ENCODE data around the gene OR52N5. TPM values are rescaled to one million over a fixed set of nuclear protein-coding genes. Genes with fewer than 3 reads are reported as not detected.
A peak's percentile ranks its signal among the peaks of the same experiment; 100 is the strongest.

OR52N5 gene
- total RNA-seq (not detected), polyA plus RNA-seq (not detected), total RNA-seq (0 reads per million in 6 experiments)

DNA sequence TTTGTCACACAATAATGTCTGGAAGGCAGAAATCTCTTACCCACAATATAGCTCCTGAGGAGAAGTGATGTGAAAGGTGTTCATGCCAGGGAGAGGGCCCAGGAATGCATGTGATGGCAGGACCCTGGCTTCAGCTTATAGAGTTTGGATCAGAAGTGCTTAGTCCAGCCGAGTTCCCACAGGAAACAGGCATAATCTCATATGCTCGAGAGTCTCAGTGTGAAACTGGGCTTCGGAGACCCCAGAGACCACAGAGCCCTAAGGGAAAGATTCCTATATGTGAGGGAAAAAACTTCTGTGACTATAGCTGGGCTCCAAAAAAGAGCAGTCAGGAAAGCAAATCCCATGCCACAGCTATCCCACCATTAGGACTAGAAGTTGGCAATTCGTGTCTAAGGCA, at the start of gene OR52N5:
Gene OR52N5, minus strand, starts transcription at position 101 of the 400 bp plus-strand sequence. CDS start 4,721 bp downstream, outside the sequence.
- POLR2A ChIA-PET, result no interaction called here
- H3K27me3 Mint-ChIP-seq, result peaks cover under 1 to 12% (median 1%) of the 10 kb centered on the region in 5 donors
- H3K27ac Mint-ChIP-seq, result no peak within 1 kb of the TSS
- H3K9me3 Mint-ChIP-seq, result peaks cover 0 to 13% (median 0%) of the 10 kb centered on the region in 9 donors
- H3K36me3 Mint-ChIP-seq, result peaks cover 0 to under 1% (median 0%) of the 10 kb centered on the region in 3 donors
- H3K4me3 Mint-ChIP-seq, result no peak within 1 kb of the TSS
- ATAC-seq, result no peak
- H3K4me1 Mint-ChIP-seq, result peaks cover 0 to 2% (median 0%) of the 10 kb centered on the region in 4 donors
- DNase-seq, result no peak

DNA sequence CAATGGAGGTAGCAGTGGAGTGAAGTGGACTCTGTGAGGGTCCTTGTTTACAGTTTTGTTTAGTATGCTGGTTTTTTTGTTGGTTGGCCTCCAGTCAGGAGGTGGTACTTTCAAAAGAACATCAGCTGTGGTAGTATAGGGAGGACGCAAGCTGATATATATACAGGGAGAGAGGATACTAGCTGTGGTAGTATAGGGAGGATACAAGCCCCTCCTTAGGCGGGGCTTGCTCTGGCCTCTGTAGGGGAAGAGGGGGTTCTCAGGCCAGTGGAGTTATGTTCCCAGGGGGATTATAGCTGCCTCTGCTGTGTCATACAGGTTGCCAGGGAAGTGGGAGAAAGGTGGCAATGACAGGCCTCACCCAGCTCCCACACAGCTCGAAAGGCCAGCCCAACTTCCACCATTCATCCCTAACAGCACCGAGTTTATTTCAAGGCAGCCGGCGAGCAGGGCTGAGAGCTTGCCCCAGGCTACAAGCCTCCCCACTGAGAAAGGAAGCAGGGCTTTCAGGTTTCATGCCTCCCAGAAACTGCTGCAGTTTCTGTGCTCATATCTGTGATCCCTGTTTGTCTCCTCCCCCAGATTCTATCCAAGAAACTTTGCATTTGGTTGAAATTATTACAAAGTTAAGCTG, 48.2 kb upstream of the OR52N5 start:
- Mint-ChIP-seq H3K27me3 (peaks cover 0 to 9% (median 9%) of the 10 kb centered on the region in 5 donors), H3K9me3 (peaks cover 0 to 7% (median 0%) of the 10 kb centered on the region in 9 donors), H3K27ac (no peak overlapping the region), H3K4me1 (no peaks in the 10 kb centered on the region), H3K36me3 (no peaks in the 10 kb centered on the region), H3K4me3 (no peak overlapping the region)
- ATAC-seq, result no peak
- no peak for DNase-seq
- POLR2A ChIA-PET, result no interaction called here

DNA sequence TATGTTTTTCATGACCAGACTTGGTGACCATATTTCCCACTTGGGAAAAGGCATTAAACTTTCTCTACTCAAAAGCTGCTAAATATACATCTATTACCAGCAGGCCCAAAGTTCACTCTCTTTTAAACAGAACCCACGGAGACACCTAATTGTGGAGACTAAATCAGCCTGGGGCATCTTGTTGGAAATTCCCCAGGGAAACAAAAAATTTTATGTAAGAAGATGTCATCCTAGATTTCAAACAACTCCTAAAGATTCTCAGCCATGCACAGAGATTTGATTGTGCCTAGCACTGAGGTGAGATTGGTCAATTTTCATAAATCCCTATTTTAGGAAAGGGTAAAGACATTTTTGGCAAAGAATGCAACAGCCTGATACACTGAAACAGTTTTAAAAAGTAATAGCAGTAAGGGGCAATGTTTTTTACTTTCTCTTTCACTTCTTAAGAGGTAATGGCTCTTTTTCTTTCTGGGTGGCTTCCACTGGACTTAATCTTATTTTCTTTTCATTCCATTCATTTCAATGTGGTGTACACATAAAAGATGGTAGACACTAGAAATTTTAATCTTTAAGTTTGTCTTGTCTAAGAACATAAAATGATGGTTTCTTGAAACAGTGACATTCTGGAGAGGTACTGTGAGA, 35.2 kb upstream of the OR52N5 start:
- POLR2A ChIA-PET, result no interaction called here
- Mint-ChIP-seq H3K36me3 (no peaks in the 10 kb centered on the region), H3K27me3 (peaks cover 0 to 6% (median 0%) of the 10 kb centered on the region in 5 donors), H3K27ac (peak overlapping the region in 8 of 10 donors; percentile 53 to 86 (median 70)), H3K4me3 (peak overlapping the region; percentile 67 to 88 (median 86)), H3K4me1 (peaks cover 0 to 20% (median 8%) of the 10 kb centered on the region in 4 donors), H3K9me3 (no peaks in the 10 kb centered on the region)
- DNase-seq (no peak), ATAC-seq (no peak)

DNA sequence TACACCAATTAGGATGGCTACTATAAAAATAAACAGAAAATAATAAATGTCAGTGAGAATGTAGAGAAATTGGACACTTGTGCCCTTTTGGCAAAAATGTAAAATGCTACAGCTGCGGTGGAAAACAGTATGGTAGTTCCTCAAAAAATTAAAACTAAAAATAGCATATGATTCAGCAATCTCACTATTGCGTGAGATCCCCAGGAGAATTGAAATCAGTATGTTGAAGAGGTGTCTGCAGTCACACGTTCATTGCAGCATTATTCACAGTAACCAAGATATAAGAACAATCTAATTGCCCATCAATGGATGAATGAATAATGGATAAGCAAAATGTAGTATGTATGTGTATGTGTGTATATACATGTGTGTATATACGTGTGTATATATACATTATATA, 32.4 kb upstream of the OR52N5 start:
- Mint-ChIP-seq H3K36me3 (no peaks in the 10 kb centered on the region), H3K27ac (no peak overlapping the region), H3K4me1 (peaks cover 0 to 20% (median 8%) of the 10 kb centered on the region in 4 donors), H3K9me3 (no peaks in the 10 kb centered on the region), H3K4me3 (no peak overlapping the region), H3K27me3 (peaks cover 0 to 5% (median under 1%) of the 10 kb centered on the region in 5 donors)
- POLR2A ChIA-PET, result no interaction called here
- DNase-seq (no peak), ATAC-seq (no peak)

DNA sequence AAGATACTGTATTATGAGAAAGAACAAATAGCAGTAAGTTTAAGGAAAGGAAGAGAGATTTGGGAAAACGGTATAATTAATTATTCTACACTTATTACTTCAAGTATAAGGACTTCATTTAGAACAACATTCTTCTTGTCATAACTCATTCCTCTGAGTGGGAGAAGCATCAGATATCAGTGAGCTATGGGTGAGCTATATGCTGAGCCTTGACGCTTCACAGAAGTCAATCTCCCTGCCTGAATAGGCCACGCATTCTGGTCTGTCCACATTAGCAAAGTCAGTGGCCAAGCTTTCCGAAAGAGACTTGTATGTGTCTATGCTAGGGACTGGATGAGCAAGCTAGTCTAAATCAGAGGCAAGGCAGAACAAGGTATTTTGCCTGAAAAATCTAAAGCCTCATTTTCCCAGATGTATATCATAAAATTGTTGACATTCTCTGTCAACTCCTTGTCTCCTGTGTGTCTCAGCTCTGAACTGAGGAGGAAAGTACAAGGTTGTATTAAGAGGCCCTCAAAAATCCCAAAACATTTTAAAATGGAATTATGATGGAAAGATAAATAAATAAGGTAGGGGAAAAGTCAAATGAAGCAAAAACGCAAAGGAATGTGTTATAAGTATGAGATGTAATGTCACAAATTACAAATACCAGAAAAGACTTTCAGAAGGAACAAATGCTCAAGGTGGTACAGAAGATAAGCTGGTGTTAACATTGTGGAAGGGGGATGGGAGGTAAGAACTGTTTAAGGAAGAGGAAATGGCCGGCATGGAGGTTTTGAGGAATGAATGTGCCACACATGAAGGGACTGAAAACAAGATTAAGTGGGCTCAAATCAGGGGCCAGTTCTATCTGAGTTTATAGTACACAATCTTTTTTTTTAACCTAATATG, 27.0 kb upstream of the OR52N5 start:
- H3K36me3 Mint-ChIP-seq, result no peaks in the 10 kb centered on the region
- POLR2A ChIA-PET, result interaction anchor here (0.6 kb wide), 1 partner anchor 117 kb away, joined by 5 read pairs; no protein-coding TSS in a partner anchor
- ATAC-seq, result no peak

DNA sequence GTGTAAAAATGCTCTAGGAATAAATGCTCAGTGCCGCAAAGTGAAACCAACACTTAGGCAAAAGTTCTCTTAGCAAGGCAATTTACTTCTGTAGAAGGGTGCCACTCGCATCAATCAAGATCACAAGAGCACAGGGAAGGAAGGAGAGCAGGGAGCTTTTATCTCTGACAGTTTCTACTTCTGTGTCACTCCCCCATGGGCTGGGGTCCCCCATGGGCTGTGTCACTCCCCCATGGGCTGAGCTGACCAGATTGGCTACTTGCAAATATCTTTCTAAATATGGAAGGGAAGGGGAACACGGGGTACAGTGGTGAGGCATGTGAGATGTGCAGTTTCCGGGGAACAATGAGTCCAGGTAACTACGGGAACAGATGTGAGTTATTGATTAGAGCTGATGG, 26.0 kb upstream of the OR52N5 start:
- H3K9me3 Mint-ChIP-seq, result peaks cover 0 to 5% (median 4%) of the 10 kb centered on the region in 9 donors
- H3K36me3 Mint-ChIP-seq, result no peaks in the 10 kb centered on the region
- peak overlapping the region in 7 of 10 donors; percentile 14 to 59 (median 52) for H3K27ac Mint-ChIP-seq
- ATAC-seq (peak; percentile 27 to 45), DNase-seq (peak in 2 of 10 donors; percentile 17 to 18)
- H3K27me3 Mint-ChIP-seq, result peaks cover 6 to 22% (median 15%) of the 10 kb centered on the region in 5 donors
- H3K4me1 Mint-ChIP-seq, result peaks cover 7 to 14% (median 11%) of the 10 kb centered on the region in 4 donors
- peak overlapping the region; percentile 83 to 93 (median 91) for H3K4me3 Mint-ChIP-seq
- POLR2A ChIA-PET, result interaction anchor here (0.6 kb wide), 1 partner anchor 612 kb away, joined by 3 read pairs; no protein-coding TSS in a partner anchor

More for the DNA sequence above, 27.0 kb upstream of the OR52N5 start:
- DNase-seq, result no peak
- Mint-ChIP-seq H3K27me3 (peaks cover 6 to 18% (median 13%) of the 10 kb centered on the region in 5 donors), H3K4me1 (peaks cover 7 to 14% (median 11%) of the 10 kb centered on the region in 4 donors), H3K9me3 (no peaks in the 10 kb centered on the region), H3K27ac (no peak overlapping the region), H3K4me3 (peak overlapping the region in 3 of 10 donors; percentile 10 to 91 (median 12))

DNA sequence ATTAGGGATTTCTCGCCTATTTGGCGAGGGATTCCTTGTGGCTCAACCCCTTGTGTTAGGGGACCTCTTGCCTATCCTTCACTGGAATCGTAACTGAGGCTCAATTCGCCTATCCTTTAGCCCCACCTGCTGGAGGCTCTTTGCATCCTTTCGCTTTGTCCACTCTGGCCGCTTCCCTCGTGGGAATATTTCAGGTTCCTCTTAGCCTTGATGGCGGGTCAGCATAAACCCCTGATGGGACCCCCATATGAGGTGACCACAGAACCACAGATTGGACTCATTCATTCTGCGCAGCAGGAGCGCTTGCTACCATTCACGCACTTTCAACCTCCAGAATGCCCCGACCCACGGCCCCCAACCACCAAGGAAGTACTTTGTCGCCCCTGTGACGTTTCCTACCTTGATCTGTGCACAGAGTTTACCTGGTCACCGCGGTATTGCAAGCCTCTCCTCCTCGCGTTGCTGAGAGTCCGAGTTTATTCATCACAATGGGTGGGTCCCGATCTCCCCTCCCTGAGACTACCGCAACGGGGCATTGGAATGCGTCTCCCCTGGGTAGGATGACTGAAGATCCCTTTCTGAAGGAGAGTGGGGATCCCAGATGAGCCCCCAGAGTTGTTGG, 25.5 kb upstream of the OR52N5 start, which contains the start of gene OR52N2:
Gene OR52N2, plus strand, starts transcription at position 425 of the 622 bp plus-strand sequence. CDS start 11,412 bp downstream, outside the sequence.
- H3K9me3 Mint-ChIP-seq, result peaks cover 0 to 10% (median 7%) of the 10 kb centered on the region in 9 donors
- peak within 1 kb of the TSS; percentile 83 to 93 (median 91) for H3K4me3 Mint-ChIP-seq
- ATAC-seq (peak; percentile 80 to 95), DNase-seq (peak; percentile 48 to 84 (median 72))
- POLR2A ChIA-PET, result interaction anchor here (0.6 kb wide), 1 partner anchor 611 kb away, joined by 3 read pairs; no protein-coding TSS in a partner anchor
- peaks cover 6 to 23% (median 15%) of the 10 kb centered on the region in 5 donors for H3K27me3 Mint-ChIP-seq
- H3K4me1 Mint-ChIP-seq, result peaks cover 7 to 14% (median 11%) of the 10 kb centered on the region in 4 donors
- peaks cover 0 to under 1% (median 0%) of the 10 kb centered on the region in 3 donors for H3K36me3 Mint-ChIP-seq
- H3K27ac Mint-ChIP-seq, result peak within 1 kb of the TSS in 8 of 10 donors; percentile 14 to 83 (median 53)

DNA sequence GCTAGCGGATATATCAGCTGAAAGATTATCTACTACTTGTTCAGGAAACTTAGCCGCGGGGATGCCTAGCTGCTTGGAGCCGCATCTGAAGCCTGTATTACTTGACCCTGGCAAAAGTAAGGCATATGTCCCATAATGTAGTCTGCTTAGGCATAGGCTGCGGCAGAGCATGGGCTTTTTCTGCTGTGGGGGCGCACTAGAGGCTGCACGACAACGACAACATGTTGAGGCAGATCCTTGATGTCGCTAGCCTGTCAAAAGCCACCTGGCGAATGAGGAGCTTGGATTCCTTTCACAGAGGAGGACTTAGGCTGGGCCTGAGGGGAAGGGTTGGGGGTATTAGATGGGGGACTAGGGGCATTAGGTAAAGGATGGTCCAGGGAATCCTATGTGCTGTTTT, 24.4 kb upstream of the OR52N5 start:
- Mint-ChIP-seq H3K9me3 (peaks cover 0 to 20% (median 13%) of the 10 kb centered on the region in 9 donors), H3K36me3 (peaks cover 0 to 8% (median 0%) of the 10 kb centered on the region in 3 donors), H3K4me3 (peak overlapping the region in 1 of 10 donors; percentile 27), H3K27ac (no peak overlapping the region), H3K4me1 (peaks cover 7 to 14% (median 11%) of the 10 kb centered on the region in 4 donors), H3K27me3 (peaks cover 6 to 28% (median 15%) of the 10 kb centered on the region in 5 donors)
- POLR2A ChIA-PET, result no interaction called here
- ATAC-seq (no peak), DNase-seq (no peak)

DNA sequence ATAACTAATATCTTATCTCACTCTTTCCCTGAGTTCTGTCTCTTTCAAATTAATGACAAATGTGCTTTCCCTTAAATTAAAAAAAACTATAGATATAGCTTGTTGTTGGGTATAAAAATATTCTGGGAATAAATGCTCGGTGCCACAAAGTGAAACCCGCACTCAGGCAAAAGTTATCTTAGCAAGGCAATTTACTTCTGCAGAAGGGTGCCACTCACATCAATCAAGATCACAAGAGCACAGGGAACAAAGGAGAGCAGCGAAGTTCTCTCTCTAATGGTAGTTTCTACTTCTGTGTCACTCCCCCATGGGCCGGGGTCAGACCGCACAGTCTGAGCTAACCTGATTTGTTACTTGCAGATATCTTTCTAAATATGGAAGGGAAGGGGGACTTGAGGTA, 20.8 kb upstream of the OR52N5 start:
- Mint-ChIP-seq H3K4me1 (peaks cover 3 to 7% (median 5%) of the 10 kb centered on the region in 4 donors), H3K4me3 (no peak overlapping the region)

DNA sequence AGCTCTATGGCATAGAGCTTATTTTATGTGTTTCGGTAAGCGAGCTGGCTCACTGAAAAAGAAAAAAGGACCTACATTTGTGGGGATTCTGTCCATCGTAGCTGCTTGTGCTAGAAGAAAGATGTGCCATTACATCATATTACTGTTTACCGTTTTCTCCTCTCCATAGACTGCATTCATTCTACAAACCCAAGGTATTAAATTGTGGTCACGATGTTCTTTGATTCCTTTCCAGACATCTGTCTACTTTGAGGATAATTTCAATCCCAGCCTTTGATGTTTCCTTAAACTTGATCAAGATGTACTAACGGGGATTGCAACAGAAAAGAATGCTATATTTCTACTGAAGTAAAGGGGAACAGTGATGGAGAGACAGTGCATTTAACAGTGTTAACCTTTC, 13.4 kb upstream of the OR52N5 start:
- Mint-ChIP-seq H3K9me3 (no peaks in the 10 kb centered on the region), H3K36me3 (no peaks in the 10 kb centered on the region), H3K27me3 (peaks cover 22 to 43% (median 26%) of the 10 kb centered on the region in 5 donors), H3K4me3 (no peak overlapping the region), H3K4me1 (no peaks in the 10 kb centered on the region), H3K27ac (no peak overlapping the region)
- POLR2A ChIA-PET, result no interaction called here
- no peak for ATAC-seq
- DNase-seq, result no peak

More for the DNA sequence above, 20.8 kb upstream of the OR52N5 start:
- peaks cover 0 to 20% (median 13%) of the 10 kb centered on the region in 9 donors for H3K9me3 Mint-ChIP-seq
- H3K27me3 Mint-ChIP-seq, result peaks cover 3 to 28% (median 19%) of the 10 kb centered on the region in 5 donors
- no peak for ATAC-seq
- POLR2A ChIA-PET, result no interaction called here
- H3K36me3 Mint-ChIP-seq, result peaks cover 0 to 8% (median 0%) of the 10 kb centered on the region in 3 donors
- no peak overlapping the region for H3K27ac Mint-ChIP-seq
- DNase-seq, result no peak

DNA sequence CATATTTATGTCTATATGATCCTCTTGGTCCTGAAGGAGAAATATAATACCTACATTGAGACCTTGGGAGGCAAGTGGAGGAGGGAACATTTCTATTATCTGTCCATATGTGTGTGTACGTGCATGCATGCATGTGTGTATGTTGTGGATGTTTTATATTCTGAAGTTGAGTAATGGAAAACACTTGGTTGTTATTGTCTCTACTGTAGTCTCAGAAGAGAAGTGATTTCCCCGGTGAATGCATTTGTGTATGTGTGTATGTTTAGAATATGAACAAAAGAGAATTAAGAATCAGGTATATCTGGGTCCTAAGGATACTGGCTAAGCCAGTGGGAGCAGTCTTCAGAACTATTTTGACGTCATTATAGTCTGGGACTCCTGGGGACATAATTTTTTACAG, 8.0 kb upstream of the OR52N5 start, which contains the start of gene OR52N1:
Gene OR52N1, minus strand, starts transcription at position 101 of the 400 bp plus-strand sequence. CDS start 2,449 bp downstream, outside the sequence.
- DNase-seq, result no peak
- Mint-ChIP-seq H3K4me1 (no peaks in the 10 kb centered on the region), H3K4me3 (no peak within 1 kb of the TSS), H3K9me3 (no peaks in the 10 kb centered on the region), H3K27ac (no peak within 1 kb of the TSS), H3K27me3 (peaks cover 8 to 17% (median 9%) of the 10 kb centered on the region in 5 donors), H3K36me3 (no peaks in the 10 kb centered on the region)
- POLR2A ChIA-PET, result no interaction called here
- ATAC-seq, result no peak
